HK-2 (cell line): Measurements from ENCODE around the gene TANGO2.
A peak's percentile ranks its signal among the peaks of the same experiment; 100 is the strongest.

Experiments used
- DNase-seq: peaks from one replicate; pipeline ENCODE4 v3.0.0-alpha.2; 2018; ENCODE audit not compliant: unreplicated experiment

The TANGO2 gene, protein sequence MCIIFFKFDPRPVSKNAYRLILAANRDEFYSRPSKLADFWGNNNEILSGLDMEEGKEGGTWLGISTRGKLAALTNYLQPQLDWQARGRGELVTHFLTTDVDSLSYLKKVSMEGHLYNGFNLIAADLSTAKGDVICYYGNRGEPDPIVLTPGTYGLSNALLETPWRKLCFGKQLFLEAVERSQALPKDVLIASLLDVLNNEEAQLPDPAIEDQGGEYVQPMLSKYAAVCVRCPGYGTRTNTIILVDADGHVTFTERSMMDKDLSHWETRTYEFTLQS

DNA sequence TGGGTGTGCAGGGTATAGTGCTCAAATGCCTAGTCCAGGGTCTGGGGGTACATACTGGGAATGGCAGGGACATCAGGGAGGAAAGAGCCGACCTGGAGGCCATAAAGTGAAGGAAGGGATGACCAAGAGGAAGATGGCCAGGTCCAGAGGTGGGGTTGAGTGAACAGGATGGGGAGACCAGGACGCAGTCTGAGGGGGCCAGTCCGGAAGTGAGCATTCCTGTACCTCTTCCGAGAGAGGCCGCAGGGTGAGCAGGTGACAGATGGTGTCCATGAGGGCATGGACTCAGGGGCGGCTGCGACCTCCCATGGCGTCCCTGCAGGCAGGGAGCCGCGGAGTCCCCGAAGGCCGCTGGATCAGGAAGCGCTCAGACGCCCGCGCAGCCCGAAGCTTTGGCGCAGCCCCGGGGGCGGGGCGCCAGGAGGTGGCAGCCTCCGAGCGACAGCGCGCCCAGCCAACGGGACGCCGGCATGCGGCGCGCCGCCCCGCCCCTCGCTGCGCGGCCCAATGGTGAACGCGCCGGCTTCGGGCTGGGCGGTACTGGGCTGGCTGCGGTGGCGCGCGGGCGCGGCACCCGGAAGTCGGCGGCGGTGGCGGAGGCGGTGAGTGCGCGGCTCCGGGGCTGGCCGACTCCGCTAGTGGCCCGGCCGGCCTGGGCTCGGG, at the start of gene TANGO2:
Gene TANGO2, plus strand, starts transcription at position 578 of the 663 bp plus-strand sequence. CDS start 15,689 bp downstream, outside the sequence.
- peak; percentile 91 for DNase-seq

DNA sequence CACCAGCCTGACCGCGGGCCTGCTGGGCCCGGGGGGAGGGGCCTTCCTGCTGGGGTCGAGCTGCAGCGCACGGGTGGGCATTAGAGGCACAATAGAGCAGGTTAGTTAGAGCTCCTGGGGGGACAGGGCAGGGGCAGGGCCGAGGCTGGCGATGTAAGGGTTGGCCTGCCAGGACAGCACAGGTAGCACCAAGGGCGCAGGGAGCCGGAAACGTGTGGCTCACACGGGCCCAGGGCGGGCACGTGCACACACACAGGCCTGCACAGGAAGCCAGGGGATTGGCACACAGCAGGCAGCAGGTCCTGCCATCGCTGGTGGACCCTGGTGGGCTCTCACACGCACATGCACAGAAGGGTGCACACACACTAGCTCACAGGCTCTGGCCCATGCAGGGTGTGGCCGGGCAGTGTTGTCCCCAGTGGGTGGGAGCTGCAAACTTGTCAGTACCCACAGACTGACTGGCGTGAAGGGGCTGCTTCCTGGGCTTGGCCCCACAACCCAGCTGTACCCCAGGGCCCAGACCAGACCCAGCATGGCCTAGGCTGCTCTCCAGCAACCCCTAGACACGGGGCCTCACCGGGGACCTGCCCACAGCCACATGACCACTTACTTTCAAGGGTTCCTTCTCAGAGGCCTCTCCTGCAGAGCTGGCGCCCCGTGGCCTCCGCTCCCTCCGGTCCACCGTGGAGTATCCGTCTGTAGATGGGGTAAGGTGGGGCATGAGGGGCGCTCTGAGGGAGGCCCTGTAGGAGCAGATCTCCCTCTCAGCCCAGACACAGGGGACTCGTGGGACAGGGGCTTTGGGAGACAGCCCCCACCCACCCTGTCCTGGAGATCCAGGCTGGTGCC, 49.4 kb upstream of the TANGO2 start:
- no peak for DNase-seq

DNA sequence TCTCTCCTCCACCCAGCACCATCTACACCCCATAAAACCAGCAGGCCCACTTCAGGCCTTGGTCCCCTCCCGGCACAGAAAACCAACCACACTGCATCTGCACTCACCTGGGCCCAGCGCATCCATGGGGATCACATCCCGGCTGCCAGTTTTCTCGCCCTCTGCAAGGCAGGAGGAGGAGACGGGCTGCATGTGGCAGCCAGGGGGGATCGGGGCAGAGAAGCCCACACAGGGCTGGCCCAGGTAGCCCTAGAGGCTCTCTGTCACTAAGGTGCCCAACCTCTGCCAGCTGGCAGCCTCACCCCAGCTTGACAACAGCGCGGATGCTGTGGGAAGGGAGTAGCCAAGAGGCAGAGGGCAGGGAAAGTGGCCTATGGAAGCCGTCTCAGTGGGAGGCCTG, 48.7 kb upstream of the TANGO2 start:
- DNase-seq: no peak

DNA sequence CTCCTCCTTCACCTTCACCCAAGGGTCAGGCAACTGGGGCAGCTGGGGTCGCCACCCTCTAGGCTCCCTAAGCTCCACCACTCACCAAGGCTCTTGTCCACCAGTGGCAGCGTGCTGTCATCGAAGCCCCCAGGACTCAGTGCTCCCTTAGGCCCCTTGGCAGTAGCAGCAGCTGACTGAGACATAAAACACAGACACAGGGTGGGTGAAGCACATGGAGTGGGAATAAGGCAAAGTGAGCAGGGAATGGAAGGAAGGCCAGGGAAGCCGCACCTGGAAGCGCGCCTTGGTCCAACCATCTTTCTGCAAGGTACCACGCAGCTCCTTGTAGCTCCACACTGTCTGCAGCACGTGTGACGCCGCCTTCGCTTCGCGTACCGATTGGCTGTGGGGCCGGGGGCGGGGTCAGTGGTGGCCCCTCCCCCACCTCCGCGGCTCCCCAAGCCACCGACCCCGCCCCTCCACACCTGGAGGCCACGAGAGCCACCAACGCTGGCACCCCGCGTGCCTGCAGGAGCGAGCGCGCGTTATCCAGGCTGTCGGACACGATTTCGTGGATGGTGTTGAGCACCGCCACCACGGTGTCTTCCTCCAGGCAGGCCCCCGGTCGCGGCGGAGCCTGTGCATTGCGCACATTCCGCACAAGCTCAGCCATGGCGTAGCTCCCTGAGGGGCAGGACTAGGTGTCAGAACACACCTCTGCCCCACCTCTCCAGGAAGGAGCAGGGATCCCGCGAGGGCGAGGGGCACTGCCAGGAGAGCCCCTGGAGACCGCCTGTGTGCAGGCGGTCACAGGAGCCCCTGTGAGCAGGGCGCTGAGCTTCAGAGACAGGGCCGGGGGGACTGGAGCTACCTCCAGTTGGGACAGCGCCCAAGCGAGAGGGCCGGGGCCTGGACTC, 48.0 kb upstream of the TANGO2 start:
- no peak for DNase-seq

DNA sequence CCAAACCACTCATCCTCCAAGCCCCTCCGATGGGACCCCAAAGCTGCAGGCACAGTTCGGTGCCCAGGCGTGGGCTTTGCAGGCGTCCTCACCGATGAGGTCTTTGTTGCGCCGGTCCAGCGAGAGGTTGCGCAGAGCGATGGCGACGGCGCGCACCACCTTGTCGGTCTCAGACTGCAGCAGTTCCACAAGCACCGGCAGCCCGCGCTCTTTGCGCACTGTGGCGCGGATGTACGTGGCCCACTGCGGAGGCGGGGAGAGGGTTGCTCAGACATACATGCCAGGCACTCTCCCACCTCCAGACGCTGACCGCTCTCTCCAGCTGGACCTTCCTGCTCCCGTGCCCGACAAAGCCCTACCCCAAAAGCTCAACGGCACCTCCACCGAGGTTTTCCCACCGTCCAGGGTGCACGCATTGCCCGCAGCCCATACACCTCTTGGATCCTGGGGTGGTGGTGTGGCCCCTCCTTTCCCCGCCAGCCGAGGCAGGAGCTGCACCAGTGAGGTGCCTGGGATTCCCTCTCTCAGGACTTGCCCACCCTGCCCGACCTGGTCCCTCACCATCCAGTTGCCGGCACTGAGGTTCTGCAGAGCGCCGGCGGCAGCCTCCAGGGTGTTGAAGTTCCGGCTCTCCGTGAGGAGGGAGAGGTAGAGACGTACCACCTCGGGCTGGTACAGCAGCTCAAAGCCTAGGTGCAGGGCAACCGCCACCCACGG, 47.2 kb upstream of the TANGO2 start:
- no peak for DNase-seq

DNA sequence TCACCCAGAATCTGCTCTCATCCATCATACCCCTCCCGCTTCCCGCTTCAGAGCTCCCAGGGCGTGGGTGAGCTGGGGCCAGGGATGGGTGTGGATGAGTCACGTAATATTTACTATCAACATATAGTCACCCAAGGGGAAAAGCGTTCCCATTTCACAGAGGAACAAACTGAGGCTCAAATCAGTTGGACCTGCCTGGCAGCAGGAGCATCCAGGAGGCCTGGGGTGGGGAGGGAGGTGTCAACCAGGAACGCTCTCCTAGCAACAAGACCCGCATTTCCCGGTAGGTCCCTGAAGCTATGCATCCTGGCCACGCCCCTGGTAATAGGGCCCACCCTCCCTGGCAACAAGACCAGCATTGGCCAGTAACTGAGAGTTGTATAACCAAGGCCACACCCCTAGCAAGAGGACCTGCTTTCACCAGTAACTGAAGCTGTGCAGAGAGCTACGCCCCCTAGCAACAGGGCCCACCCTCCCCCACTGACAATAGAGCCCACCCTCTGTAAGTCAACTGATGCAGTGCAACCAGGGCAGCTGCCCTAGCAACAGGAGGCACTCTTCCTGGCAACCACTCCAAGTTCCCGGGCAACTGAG, 46.5 kb upstream of the TANGO2 start:
- DNase-seq: no peak

DNA sequence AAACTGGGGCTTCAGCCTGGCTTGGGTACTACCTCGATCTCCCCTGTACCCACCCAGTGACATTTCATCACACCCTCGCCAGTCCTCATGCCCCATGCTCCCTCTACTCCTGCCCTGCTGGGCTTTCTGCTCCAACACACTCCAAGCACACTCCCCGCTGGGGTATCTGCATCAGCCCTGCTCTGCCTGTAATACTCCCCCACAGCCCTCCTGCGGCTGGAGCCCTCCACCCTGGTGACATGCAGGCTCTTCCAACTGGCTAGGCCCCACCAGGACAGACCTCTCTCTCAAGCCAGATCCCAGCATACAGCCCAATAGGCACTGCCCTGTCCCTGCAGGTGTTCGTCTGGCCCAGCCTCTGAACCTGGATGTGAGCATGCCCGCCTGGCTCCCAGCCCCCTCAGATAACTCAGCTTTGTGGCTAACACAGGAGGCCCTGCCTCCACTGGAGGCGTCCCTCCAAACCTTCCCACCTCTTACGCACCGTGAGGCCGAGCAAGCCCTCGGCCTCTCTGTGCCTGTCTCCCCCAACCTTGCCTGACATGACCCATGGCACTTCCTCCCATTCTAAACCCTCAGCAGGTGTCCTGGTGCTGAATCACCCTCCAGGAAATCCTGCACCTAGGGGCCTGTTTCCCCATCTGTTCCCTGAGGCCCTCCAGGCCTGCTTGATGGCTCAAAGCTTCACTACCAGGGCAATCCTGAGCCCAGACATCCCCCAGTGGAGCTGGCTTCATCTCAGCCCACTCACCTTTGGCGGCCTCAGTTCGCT, 45.8 kb upstream of the TANGO2 start:
- no peak for DNase-seq

DNA sequence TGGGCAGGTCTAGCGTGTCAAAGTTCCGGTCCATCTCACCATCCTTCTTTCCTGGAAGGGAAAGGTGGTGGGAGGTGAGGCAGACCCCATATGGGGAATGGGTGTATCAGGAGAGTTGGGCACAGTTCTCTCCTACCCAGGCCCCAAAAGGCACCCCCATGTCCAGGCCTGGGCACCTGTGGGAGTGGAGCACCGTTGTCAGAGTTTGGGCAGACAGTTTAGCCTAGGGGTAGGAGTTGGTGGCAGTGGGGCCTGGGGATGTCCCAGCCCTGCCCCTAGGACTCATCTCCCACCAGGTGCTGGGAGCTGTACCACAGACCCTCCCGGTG, 45.2 kb upstream of the TANGO2 start:
- DNase-seq: no peak

DNA sequence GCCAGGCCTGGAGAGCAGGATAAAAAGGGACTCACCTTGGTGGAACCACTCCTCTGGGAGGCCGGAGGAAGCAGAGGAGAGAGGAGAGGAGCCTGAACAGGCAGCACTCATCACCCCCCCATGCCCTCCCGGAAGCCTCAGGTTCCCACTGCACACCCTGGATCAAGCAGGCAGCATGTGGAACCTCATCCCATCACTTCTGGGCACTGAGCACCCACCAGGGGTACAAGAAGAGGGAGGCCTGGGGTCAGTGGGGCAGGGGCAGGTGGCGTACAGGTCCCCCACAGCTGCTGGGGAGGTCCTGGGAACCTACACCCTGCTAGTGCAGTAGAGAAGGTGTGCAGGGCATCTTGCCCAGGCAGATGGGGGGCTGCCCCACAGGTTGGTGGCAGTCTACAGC, 44.2 kb upstream of the TANGO2 start:
- no peak for DNase-seq

DNA sequence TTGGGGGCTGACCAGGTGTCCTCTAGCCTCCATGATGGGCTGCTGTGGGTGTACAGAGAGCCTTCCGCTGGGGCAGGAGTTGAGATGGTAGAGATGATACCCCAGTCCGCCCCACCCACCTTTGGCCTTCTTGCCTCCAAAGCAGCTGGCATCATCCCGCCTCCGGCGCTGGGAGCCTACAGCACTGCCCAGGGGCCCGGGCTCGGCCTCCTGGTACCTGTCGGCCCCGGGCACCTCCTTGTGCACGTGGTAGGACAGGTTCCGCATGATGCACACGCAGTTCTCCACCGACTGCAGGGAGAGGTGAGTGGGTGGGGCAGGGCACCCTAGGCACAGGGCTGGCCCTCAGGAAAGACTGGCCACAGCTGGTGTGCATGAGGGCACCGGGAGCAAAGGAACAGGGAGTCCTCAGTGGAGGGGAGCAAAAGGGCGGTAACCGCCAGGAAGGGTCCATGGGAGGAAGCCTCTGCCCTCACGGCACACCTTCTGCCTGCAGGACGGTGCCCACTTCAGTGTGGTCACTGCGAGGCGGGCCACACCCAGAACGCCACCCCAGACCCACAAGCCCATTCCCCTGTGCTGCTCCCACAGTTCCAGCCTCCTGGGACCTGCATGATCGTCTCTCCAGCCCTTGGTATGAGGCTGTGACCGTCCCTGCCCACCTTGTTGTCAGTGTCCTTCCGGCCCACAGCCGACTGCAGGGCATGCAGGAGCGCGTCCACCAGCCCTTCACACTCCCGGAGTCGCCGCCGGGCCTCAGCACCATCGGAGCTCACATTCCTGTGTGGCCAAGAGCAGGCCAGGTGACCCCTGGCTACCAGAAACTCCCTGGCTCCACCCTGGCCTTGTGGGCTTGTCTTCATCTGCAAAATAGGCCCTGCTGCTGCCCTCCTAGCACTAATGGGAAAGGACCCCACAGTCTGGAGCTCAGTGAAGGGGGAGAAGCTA, 43.3 kb upstream of the TANGO2 start:
- no peak for DNase-seq

DNA sequence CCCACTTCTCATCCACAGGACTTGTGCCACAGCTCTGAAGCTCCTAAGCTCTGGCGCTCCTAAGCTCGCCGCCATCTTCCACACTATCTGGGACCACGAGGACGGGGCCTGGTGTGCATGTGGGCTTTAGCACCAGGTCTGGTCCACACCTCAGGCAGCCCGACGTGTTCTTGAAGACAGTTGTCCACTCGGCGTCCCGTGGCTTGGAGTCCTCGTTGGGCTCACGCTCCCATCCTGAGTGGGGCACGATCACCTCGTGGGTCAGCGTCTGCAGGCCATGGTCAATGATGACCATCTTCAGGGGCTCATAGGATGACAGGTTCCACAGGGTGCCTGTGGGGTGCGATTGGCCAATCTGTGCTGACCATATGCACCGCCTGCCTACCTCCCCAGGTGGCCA, 42.2 kb upstream of the TANGO2 start:
- no peak for DNase-seq

DNA sequence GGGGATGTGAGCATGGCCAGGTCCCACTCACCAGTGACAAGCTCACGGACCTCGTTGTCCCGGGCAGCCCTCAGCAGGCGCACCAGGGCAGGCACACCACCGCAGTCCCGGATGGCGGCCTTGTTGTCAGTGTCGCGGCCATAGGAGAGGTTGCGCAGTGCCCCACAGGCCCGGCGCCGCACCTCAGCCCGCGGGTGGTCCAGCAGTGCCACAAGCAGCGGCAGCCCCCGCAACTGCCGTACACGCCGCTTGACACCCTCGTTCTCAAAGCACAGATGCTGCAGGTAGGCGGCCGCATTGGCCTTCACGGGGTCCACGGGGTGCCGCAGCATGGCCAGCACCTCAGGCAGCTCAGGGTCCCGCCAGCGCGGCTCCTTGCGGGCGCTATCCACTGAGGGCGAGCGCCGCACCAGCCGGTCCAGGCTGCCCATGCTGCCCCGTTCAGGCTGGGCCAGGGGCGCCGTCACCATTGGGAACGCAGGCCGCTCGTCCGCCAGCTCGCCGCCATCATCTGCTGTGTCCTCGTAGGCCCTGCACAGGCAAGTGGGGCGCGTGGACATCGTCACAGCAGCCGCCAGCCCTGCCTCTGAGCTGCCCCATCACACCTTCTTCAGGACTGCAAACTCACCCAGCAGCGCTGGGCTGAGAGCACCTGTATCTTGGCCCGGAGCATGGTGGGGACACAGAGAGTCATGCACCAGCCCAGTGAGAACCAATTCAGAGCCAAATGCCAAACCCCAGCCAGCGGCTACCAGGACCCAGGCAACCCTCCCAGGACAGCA, 41.0 kb upstream of the TANGO2 start:
- DNase-seq: no peak

DNA sequence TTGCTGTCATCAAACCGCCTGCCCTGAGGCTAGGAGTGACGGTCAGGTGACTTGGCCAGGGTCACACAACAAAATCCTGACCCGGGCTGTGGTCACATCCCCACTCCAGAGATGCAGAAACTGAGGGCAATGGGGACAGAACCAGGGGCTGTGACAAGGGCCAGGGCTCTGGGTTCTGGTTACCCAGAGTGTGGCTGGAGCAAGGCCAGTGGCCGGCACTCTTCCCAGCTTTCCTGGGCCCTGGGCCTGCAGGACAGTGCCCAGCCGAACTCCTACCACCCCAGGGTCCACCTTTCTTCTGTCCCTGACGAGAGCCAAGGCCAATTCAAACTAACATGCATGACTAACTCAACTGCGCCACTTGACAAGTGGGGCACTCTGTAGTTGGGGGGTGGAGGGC, 40.1 kb upstream of the TANGO2 start:
- no peak for DNase-seq

DNA sequence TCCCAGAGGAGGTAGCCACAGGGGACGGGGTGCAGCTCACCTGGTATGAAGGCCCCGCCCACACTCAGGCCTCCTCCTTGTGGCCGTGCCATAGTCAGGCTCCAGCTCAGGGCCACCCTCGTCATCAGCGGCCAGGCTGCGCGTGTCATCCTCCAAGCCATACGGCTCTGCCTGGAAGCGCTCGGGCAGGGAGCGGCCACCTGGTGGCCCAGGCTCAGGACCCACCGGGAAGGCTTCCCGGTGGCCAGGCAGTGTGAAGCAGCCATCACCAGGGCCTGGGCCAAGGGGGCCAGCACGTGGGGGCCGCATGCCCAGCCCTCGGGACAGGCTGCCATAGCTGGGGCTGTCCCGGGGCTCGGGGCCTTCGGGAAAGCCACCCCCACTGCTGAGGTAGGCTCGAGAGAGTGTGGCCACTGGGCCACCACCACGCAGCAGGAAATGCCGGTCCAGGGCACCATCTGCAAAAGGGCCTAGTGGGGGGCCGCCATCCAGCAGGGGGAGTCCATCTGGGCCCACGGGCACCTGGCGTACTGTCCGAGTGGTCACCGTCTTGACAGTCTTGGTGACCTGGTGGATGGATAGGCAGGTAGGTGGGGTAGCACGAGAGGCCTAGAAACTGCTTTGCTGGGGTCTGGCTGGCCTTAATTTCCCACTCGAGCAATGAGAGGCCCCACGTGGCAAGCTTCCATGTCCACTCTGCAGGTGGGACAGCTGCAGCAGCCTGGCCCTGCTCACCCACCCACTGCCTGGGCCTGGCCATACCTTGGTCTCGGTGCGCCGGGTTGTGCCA, 39.5 kb upstream of the TANGO2 start:
- DNase-seq: no peak

DNA sequence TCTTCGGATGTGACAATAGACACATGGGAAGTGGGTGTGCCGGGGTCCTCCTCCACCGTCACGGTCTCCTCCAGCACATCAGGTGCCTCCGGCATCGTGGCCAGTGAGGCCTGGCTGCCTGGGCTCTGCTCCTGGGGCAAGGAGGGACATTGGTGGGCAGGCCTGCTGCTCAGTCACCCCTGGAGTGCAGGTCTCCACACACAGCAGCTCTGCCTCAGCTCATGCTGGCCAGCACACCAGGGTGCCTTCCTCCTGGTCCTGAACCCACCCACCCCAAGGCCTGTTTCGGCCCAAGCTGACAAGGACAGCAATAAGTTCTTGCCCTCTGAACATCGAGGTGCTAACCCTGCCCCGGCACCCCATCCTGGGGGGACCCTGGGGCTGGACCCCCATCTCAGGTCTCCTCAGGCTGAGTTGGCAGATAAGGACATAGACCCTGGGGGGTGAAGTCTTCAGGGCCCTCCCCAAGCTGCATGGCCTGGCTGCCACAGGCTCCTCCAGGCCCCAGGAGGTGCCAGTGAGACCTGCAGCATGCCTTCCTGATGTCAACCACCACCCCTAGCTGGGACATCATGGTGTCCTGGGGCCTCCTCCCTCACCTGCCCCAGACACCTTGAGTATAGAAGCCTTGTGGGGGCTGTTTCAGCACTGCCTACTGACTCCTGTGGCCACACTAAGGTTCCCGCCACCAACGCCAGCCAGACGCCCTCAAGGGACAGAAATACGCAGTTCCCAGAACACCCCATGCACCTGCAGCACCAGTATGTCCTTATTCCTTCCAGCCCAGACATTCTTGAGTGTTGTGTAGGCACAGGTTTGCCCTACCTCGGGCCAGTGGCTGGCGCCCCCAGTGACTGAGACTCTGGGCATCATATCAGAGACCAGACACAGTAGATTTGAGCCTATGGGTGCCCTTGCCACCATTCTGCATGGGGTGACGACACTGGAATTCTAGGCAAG, 38.7 kb upstream of the TANGO2 start:
- DNase-seq: no peak

DNA sequence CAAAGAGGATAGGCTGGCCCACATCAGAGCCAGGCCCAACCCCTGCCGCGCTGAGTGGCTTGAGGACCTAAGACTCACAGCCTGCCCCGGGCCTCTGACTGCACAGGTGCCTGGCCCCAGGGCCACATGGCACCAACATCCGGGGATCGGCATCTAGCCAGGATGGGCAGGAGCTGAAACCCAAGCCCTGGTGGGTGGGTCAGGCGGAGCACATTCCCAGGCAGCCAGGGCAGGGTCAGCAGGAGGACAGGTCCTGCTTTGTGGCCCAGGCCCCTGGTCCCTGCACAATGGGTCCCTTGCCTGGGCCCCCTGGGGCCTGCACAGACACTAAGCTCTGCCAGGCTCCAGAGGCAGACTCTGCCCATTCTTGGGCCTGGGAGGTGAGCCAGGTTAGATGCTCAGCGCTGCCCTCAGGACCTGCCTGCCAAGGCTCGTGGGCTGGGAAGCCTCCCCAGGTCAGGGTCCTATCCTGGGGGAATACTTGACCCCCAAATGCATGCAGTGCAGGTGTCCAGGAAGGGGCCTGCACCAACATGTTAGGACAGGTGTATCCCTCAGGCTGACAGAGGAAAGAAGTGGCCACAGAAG, 37.8 kb upstream of the TANGO2 start:
- no peak for DNase-seq
